GM21619 (cell line): Measurements from ENCODE around the gene TCIRG1.

Experiments used
- ATAC-seq: cut with Tn5 transposase; IDR thresholded peaks from one replicate; pipeline ENCODE4 v1.9.1; 2021; ENCODE audit not compliant: unreplicated experiment

Gene TCIRG1

GRCh38 chr11:68017980-68018729 is 20.7 kb upstream of the TCIRG1 start:
- no peak for ATAC-seq

- no peak for ATAC-seq
Observed at GRCh38 chr11:68018730-68019190, 20.1 kb upstream of the TCIRG1 start.

- ATAC-seq: no peak
Observed at GRCh38 chr11:68019486-68019885, 19.3 kb upstream of the TCIRG1 start.

- ATAC-seq: no peak
Observed at GRCh38 chr11:68020575-68020974, 18.2 kb upstream of the TCIRG1 start.

- ATAC-seq: no peak
Observed at GRCh38 chr11:68021167-68021787, 17.5 kb upstream of the TCIRG1 start.

- ATAC-seq: no peak
Observed at GRCh38 chr11:68022531-68022930, 16.3 kb upstream of the TCIRG1 start.

GRCh38 chr11:68024508-68024907 is 14.3 kb upstream of the TCIRG1 start:
- no peak for ATAC-seq

- no peak for ATAC-seq
Observed at GRCh38 chr11:68025047-68025446, 13.8 kb upstream of the TCIRG1 start.

GRCh38 chr11:68026391-68027105 is 12.3 kb upstream of the TCIRG1 start:
- ATAC-seq: no peak

GRCh38 chr11:68027667-68028066 is 11.2 kb upstream of the TCIRG1 start:
- no peak for ATAC-seq

GRCh38 chr11:68028802-68029545 is 9.9 kb upstream of the TCIRG1 start:
- ATAC-seq: no peak

- peak; percentile 88 for ATAC-seq
Observed at GRCh38 chr11:68030318-68031143, 8.3 kb upstream of the TCIRG1 start, which contains the start of gene NDUFS8. TSS of gene NDUFS8 (plus strand) at chr11:68030681. CDS start at chr11:68032152, 1,471 bp downstream.

GRCh38 chr11:68031144-68031464 is 7.7 kb upstream of the TCIRG1 start:
- no peak for ATAC-seq

GRCh38 chr11:68032003-68032402 is 6.8 kb upstream of the TCIRG1 start:
- ATAC-seq: no peak

GRCh38 chr11:68032997-68033707 is 5.7 kb upstream of the TCIRG1 start:
- no peak for ATAC-seq

GRCh38 chr11:68033708-68034045 is 5.1 kb upstream of the TCIRG1 start:
- ATAC-seq: no peak

- no peak for ATAC-seq
Observed at GRCh38 chr11:68035266-68035876, 3.5 kb upstream of the TCIRG1 start.

- ATAC-seq: no peak
Observed at GRCh38 chr11:68036141-68036716, 2.6 kb upstream of the TCIRG1 start.

- no peak for ATAC-seq
Observed at GRCh38 chr11:68036717-68037239, 2.0 kb upstream of the TCIRG1 start.
